Liver (tissue), 3 donors: ENCODE measurements around the gene RCOR2.

ENCODE experiments used
- FOXA1 ChIP-seq: IDR thresholded peaks from 2 replicates; pipeline ENCODE4 v1.6.1; 2016; ENCODE audit warnings: antibody characterized with exemption
- FOXA2 ChIP-seq: IDR thresholded peaks from 2 replicates; pipeline ENCODE4 v1.6.1; 2016; ENCODE audit warnings: antibody characterized with exemption
- GABPA ChIP-seq, 2 donors: IDR thresholded peaks in 1 of 2; conservative IDR thresholded peaks in 1 of 2; 2 replicates each; pipeline ENCODE4 v1.6.1; 2016; ENCODE audit warnings: antibody characterized with exemption in 2 of 2, mild to moderate bottlenecking in 1 of 2, moderate library complexity in 1 of 2
- JUND ChIP-seq, 2 donors: IDR thresholded peaks; 2 replicates each; pipeline ENCODE4 v1.6.1; 2016; ENCODE audit warnings: antibody characterized with exemption in 2 of 2
- TAF1 ChIP-seq: conservative IDR thresholded peaks from 2 replicates; pipeline ENCODE4 v1.6.1; 2016; ENCODE audit warnings: antibody characterized with exemption, mild to moderate bottlenecking
- YY1 ChIP-seq: IDR thresholded peaks from 2 replicates; pipeline ENCODE4 v1.6.1; 2016; ENCODE audit warnings: antibody characterized with exemption, mild to moderate bottlenecking
- TF ChIP-seq, protein P1 (sequence below): fragments of 150-350 bp; IDR thresholded peaks from 2 replicates; pipeline ENCODE4 v1.5.1; 2017; ENCODE audit warnings: improper control_type of control experiment, low read depth, low read length; ENCODE audit not compliant: missing input control
- TF ChIP-seq, protein P2 (sequence below): IDR thresholded peaks from 2 replicates; pipeline ENCODE4 v1.6.1; 2016; ENCODE audit warnings: antibody characterized with exemption, mild to moderate bottlenecking
- donor health status: healthy.
- donor health status: healthy.

DNA sequence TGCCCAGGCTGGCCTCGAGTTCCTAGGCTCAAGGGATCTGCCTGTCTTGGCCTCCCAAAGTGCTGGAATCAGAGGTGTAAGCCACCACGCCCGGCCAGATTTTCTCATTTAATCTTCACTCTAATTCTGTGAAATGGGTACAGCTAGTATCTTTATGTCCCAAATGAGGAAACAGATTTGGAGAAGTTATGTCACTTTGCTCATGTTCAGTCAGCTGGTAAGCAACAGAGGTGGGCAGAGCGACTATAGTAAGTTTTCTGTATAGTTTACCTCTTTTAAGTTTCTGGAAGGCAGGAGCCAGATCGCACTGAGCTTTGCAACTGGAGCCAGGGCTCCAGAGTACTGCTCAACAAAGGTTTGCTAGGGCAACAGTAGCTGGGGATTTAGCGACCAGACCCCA is 33.2 kb downstream of the RCOR2 start:
- TF ChIP-seq, protein P1, sequence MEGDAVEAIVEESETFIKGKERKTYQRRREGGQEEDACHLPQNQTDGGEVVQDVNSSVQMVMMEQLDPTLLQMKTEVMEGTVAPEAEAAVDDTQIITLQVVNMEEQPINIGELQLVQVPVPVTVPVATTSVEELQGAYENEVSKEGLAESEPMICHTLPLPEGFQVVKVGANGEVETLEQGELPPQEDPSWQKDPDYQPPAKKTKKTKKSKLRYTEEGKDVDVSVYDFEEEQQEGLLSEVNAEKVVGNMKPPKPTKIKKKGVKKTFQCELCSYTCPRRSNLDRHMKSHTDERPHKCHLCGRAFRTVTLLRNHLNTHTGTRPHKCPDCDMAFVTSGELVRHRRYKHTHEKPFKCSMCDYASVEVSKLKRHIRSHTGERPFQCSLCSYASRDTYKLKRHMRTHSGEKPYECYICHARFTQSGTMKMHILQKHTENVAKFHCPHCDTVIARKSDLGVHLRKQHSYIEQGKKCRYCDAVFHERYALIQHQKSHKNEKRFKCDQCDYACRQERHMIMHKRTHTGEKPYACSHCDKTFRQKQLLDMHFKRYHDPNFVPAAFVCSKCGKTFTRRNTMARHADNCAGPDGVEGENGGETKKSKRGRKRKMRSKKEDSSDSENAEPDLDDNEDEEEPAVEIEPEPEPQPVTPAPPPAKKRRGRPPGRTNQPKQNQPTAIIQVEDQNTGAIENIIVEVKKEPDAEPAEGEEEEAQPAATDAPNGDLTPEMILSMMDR, result no peak
- TF ChIP-seq, protein P2, sequence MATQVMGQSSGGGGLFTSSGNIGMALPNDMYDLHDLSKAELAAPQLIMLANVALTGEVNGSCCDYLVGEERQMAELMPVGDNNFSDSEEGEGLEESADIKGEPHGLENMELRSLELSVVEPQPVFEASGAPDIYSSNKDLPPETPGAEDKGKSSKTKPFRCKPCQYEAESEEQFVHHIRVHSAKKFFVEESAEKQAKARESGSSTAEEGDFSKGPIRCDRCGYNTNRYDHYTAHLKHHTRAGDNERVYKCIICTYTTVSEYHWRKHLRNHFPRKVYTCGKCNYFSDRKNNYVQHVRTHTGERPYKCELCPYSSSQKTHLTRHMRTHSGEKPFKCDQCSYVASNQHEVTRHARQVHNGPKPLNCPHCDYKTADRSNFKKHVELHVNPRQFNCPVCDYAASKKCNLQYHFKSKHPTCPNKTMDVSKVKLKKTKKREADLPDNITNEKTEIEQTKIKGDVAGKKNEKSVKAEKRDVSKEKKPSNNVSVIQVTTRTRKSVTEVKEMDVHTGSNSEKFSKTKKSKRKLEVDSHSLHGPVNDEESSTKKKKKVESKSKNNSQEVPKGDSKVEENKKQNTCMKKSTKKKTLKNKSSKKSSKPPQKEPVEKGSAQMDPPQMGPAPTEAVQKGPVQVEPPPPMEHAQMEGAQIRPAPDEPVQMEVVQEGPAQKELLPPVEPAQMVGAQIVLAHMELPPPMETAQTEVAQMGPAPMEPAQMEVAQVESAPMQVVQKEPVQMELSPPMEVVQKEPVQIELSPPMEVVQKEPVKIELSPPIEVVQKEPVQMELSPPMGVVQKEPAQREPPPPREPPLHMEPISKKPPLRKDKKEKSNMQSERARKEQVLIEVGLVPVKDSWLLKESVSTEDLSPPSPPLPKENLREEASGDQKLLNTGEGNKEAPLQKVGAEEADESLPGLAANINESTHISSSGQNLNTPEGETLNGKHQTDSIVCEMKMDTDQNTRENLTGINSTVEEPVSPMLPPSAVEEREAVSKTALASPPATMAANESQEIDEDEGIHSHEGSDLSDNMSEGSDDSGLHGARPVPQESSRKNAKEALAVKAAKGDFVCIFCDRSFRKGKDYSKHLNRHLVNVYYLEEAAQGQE, result no peak
- no peak for TF ChIP-seq TAF1
- no peak for TF ChIP-seq FOXA2
- TF ChIP-seq YY1, result no peak
- no peak for TF ChIP-seq JUND (IDR thresholded peaks at IDR 0.05)
- TF ChIP-seq FOXA1, result no peak
- no peak for TF ChIP-seq GABPA (IDR thresholded peaks at IDR 0.05 in 1 of 2, conservative IDR thresholded peaks at IDR 0.05 in 1 of 2)
